Measurements from ENCODE around the gene N4BP3.

GRCh38 chr5:178114325-178115135 is 1.2 kb downstream of the N4BP3 start:
- TF ChIP-seq CTCF (IDR thresholded peaks at IDR 0.05) (no peak), POLR2A (IDR thresholded peaks at IDR 0.05) (no peak), POLR2AphosphoS5 (IDR thresholded peaks at IDR 0.05) (no peak)
